Adrenal gland (tissue), 12 donors: Measurements from ENCODE around the gene NLRC3. TPM values are rescaled to one million over a fixed set of nuclear protein-coding genes. Genes with fewer than 3 reads are reported as not detected.

ENCODE experiments used
- DNase-seq, 7 donors: peaks; one replicate each; pipeline ENCODE4 v3.0.0-alpha.2; 2019 to 2020
- H3K27ac ChIP-seq, 5 donors: fragments of 200-600 bp; sonication (generic) in 4 of 5; 1 replicate in 3 of 5; 2 replicates in 2 of 5; pipeline versions ENCODE4 v1.5.1 to v1.8.0; 2016 to 2020; ENCODE audit warnings: mild to moderate bottlenecking in 1 of 5
- H3K27me3 ChIP-seq: fragments of 200-600 bp; 2 replicates; pipeline ENCODE4 v1.8.0; 2021
- H3K36me3 ChIP-seq, 2 donors: fragments of 200-600 bp; replicated peaks in 1 of 2; 1 replicate in 1 of 2; 2 replicates in 1 of 2; pipeline versions ENCODE4 v1.5.1 to v1.8.0; 2018 to 2022
- H3K4me1 ChIP-seq, 2 donors: fragments of 200-600 bp; replicated peaks in 1 of 2; 1 replicate in 1 of 2; 2 replicates in 1 of 2; pipeline versions ENCODE4 v1.5.1 to v1.8.0; 2018 to 2021
- H3K4me3 ChIP-seq, 4 donors: fragments of 200-600 bp; sonication (generic) in 3 of 4; one replicate each; pipeline ENCODE4 v1.5.1; 2016 to 2018
- H3K9me3 ChIP-seq, 3 donors: fragments of 200-600 bp; sonication (generic) in 1 of 3; replicated peaks in 1 of 3; 1 replicate in 2 of 3; 2 replicates in 1 of 3; pipeline versions ENCODE4 v1.5.1 to v1.8.0; 2016 to 2021
- CTCF ChIP-seq, 6 experiments: fragments of 450-650 bp in 4 of 6; fragments of 200-600 bp in 2 of 6; sonication (generic) in 1 of 6; IDR thresholded peaks; 1 replicate in 5 of 6; 2 replicates in 1 of 6; pipeline versions ENCODE4 v1.5.1 to v1.8.0; 2016 to 2021; ENCODE audit warnings: antibody characterized with exemption in 6 of 6, mild to moderate bottlenecking in 2 of 6, moderate library complexity in 1 of 6
- POLR2A ChIP-seq, 2 donors: fragments of 450-650 bp; IDR thresholded peaks; one replicate each; pipeline ENCODE4 v1.6.1; 2017; ENCODE audit warnings: antibody characterized with exemption in 2 of 2, mild to moderate bottlenecking in 2 of 2, moderate library complexity in 1 of 2
- WGBS, 4 donors: extraction: QIAGEN DNeasy Blood & Tissue Kit in 2 of 4; methylation state at CpG; one replicate each; pipeline versions ENCODE4 v1.1.5 to v1.1.7; 2013 to 2017; 5-methylcytosine and 5-hydroxymethylcytosine counted together
- intact Hi-C, 2 donors: fragments of 100-400 bp; cut with DNase I; formaldehyde crosslinking; loops; one replicate each; pipeline versions ENCODE4 v1.14.1 to v1.15.0; 2022 to 2023
- polyA plus RNA-seq, 3 donors: library from polyadenylated mRNA; stranded (reverse); fragments of 200-250 nt in 2 of 3; fragments of 350-450 nt in 1 of 3; fragmentation: Illumina TruSeq in 1 of 3; extraction: RNeasy Lipid Tissue Mini Kit (QIAGEN cat#74804) in 1 of 3; gene quantifications; one replicate each; pipeline ENCODE4 v1.2.3, GENCODE V29; 2013 to 2014
- total RNA-seq, 9 donors: library from RNA; depleted of rRNA in 4 of 9; stranded (reverse); fragments of >200 nt in 4 of 9; fragments of 120-200 nt in 1 of 9; fragmentation: NEBNext Ultra II Directional in 1 of 9; extraction: Animal tissue kit (Norgen Biotek cat#: 25700) in 1 of 9; gene quantifications; one replicate each; pipeline versions ENCODE4 v1.1.0 to v1.2.4, GENCODE V29; 2013 to 2023
- donor health status: healthy with polysubstance abuse.
- donor health status: Bipolar disorder and iron deficiency.
- donor health status: DM: yes; HTN: yes; CAD: no.
- donor health status: DM: no; HTN: no; CAD: no.
- donor health status: DM: no; HTN: no; CAD: no.
- donor health status: DM: yes; HTN: yes; CAD: no.

Gene NLRC3
- total and polyA plus RNA-seq, 12 donors, result 0.29 to 2.5 (median 1.5) TPM

DNA sequence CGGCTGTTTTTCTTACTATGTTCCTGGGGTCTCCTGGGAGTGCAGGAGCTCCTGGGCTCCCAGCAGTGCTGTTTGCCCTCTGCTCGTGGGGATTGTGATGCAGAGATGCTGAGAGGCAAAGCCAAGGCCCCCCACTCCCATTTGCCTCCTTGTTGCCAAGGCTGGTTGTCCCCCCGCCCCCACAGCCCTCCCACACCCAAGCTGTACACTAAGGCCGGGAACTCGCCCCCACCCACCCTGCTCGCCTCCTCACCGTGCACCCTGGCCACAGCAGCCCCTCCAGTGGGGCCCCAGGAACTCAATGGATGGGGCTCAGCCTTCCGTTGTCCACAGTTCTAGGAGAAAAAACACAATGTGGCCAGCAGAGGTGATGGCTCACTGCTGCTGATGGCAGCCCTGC, 10.2 kb downstream of the NLRC3 start:
- Histone ChIP-seq H3K36me3 (no peaks in the 10 kb centered on the region), H3K27ac (no peak overlapping the region), H3K27me3 (no peaks in the 10 kb centered on the region), H3K9me3 (no peaks in the 10 kb centered on the region), H3K4me1 (no peaks in the 10 kb centered on the region), H3K4me3 (no peak overlapping the region)
- no peak for DNase-seq
- TF ChIP-seq POLR2A (IDR thresholded peaks at IDR 0.05) (no peak), CTCF (IDR thresholded peaks at IDR 0.05) (no peak)
- intact Hi-C loops, result no loop called here
- 56 to 73% (median 67%) methylated on average over 2 to 8 of the region's 8 CpGs for WGBS, 4 donors

DNA sequence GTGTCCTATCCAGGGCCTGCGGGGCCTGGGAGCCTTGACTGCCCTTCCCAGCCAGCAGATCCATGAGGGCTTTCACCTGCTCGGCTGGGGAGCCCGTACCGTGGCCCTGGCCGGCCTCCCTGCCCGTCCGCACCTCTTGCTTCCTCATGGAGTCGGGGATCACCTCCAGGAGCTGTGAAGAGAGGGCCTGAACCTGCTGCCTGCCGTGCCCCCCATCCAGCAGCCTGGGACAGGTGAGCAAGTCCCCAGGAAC, 12.4 kb downstream of the NLRC3 start:
- 95 to 100% (median 98%) methylated on average over 1 to 9 of the region's 9 CpGs for WGBS, 4 donors
- TF ChIP-seq CTCF (IDR thresholded peaks at IDR 0.05) (no peak), POLR2A (IDR thresholded peaks at IDR 0.05) (no peak)
- Histone ChIP-seq H3K27ac (no peak overlapping the region), H3K36me3 (no peaks in the 10 kb centered on the region), H3K9me3 (no peaks in the 10 kb centered on the region), H3K27me3 (no peaks in the 10 kb centered on the region), H3K4me1 (no peaks in the 10 kb centered on the region), H3K4me3 (no peak overlapping the region)
- intact Hi-C loops, result no loop called here
- DNase-seq, result no peak

GRCh38 chr16:3564130-3564888, 12.9 kb downstream of the NLRC3 start:
- Histone ChIP-seq H3K9me3 (no peaks in the 10 kb centered on the region), H3K27me3 (no peaks in the 10 kb centered on the region), H3K4me1 (no peaks in the 10 kb centered on the region), H3K36me3 (no peaks in the 10 kb centered on the region), H3K4me3 (no peak overlapping the region), H3K27ac (no peak overlapping the region)
- WGBS, 4 donors, result 91 to 94% (median 92%) methylated on average over 17 to 43 of the region's 43 CpGs
- TF ChIP-seq CTCF (IDR thresholded peaks at IDR 0.05) (no peak), POLR2A (IDR thresholded peaks at IDR 0.05) (no peak)
- intact Hi-C loops, result no loop called here
- no peak for DNase-seq

GRCh38 chr16:3562914-3563480, 14.2 kb downstream of the NLRC3 start:
- DNase-seq, result no peak
- no peaks in the 10 kb centered on the region for H3K27me3 ChIP-seq
- H3K9me3 ChIP-seq, result no peaks in the 10 kb centered on the region
- WGBS, 4 donors, result 87 to 95% (median 92%) methylated on average over 2 to 29 of the region's 29 CpGs
- H3K4me3 ChIP-seq, result no peak overlapping the region
- H3K4me1 ChIP-seq, result no peaks in the 10 kb centered on the region
- no peaks in the 10 kb centered on the region for H3K36me3 ChIP-seq
- no peak overlapping the region for H3K27ac ChIP-seq
- TF ChIP-seq CTCF (IDR thresholded peaks at IDR 0.05) (no peak), POLR2A (IDR thresholded peaks at IDR 0.05) (no peak)
- intact Hi-C loops, result no loop called here
